Mucosa of rectum (tissue), 2 donors: Measurements from ENCODE around the gene HCFC2.
A peak's percentile ranks its signal among the peaks of the same experiment; 100 is the strongest.

Source experiments
- H3K27ac ChIP-seq, 2 donors: one replicate each; pipeline ENCODE4 v1.7.0; 2013; ENCODE audit warnings: inconsistent platforms in 2 of 2, low read depth in 2 of 2, low read length in 2 of 2
- H3K27me3 ChIP-seq, 2 donors: one replicate each; pipeline ENCODE4 v1.7.0; 2013; ENCODE audit warnings: low read length in 2 of 2; ENCODE audit not compliant: control insufficient read depth in 2 of 2, insufficient read depth in 2 of 2
- H3K36me3 ChIP-seq, 2 donors: one replicate each; pipeline ENCODE4 v1.7.0; 2013; ENCODE audit warnings: low read length in 2 of 2; ENCODE audit not compliant: control insufficient read depth in 2 of 2, insufficient read depth in 2 of 2
- H3K4me1 ChIP-seq, 2 donors: one replicate each; pipeline ENCODE4 v1.7.0; 2013; ENCODE audit warnings: low read length in 2 of 2, mild to moderate bottlenecking in 1 of 2; ENCODE audit not compliant: control insufficient read depth in 2 of 2, insufficient read depth in 2 of 2
- H3K4me3 ChIP-seq, 2 donors: one replicate each; pipeline ENCODE4 v1.7.0; 2013; ENCODE audit warnings: low read length in 2 of 2
- H3K9ac ChIP-seq, 2 donors: one replicate each; pipeline ENCODE4 v1.7.0; 2013; ENCODE audit warnings: low read length in 2 of 2, low read depth in 1 of 2, mild to moderate bottlenecking in 1 of 2
- H3K9me3 ChIP-seq, 2 donors: one replicate each; pipeline ENCODE4 v1.7.0; 2013; ENCODE audit warnings: low read length in 2 of 2; ENCODE audit not compliant: control insufficient read depth in 2 of 2
- donor health status: healthy.
- donor health status: Normal muscosa, but diverticular disease.

Gene HCFC2

GRCh38 chr12:104042580-104042979 lies 21.8 kb upstream of the HCFC2 start:
- H3K27me3 ChIP-seq: no peaks in the 10 kb centered on the region
- no peaks in the 10 kb centered on the region for H3K9me3 ChIP-seq
- H3K36me3 ChIP-seq: no peaks in the 10 kb centered on the region
- no peak overlapping the region for H3K4me3 ChIP-seq
- no peak overlapping the region for H3K9ac ChIP-seq
- H3K4me1 ChIP-seq: peaks cover 0 to 4% of the 10 kb centered on the region in 2 donors
- H3K27ac ChIP-seq: no peak overlapping the region

GRCh38 chr12:104044158-104044557 lies 20.2 kb upstream of the HCFC2 start:
- Histone ChIP-seq H3K9ac (no peak overlapping the region), H3K9me3 (no peaks in the 10 kb centered on the region), H3K27ac (no peak overlapping the region), H3K36me3 (no peaks in the 10 kb centered on the region), H3K4me1 (peaks cover 0 to 4% of the 10 kb centered on the region in 2 donors), H3K27me3 (no peaks in the 10 kb centered on the region), H3K4me3 (no peak overlapping the region)

- H3K4me1 ChIP-seq: peaks cover 0 to 4% of the 10 kb centered on the region in 2 donors
- no peaks in the 10 kb centered on the region for H3K9me3 ChIP-seq
- peaks cover 5 to 10% of the 10 kb centered on the region in 2 donors for H3K27me3 ChIP-seq
- no peak overlapping the region for H3K9ac ChIP-seq
- H3K27ac ChIP-seq: no peak overlapping the region
- no peak overlapping the region for H3K4me3 ChIP-seq
- H3K36me3 ChIP-seq: no peaks in the 10 kb centered on the region
Observed at GRCh38 chr12:104046306-104046705, 18.0 kb upstream of the HCFC2 start.

GRCh38 chr12:104048162-104048561 lies 16.2 kb upstream of the HCFC2 start:
- peaks cover 5 to 10% of the 10 kb centered on the region in 2 donors for H3K27me3 ChIP-seq
- peaks cover 0 to 4% of the 10 kb centered on the region in 2 donors for H3K4me1 ChIP-seq
- H3K9me3 ChIP-seq: no peaks in the 10 kb centered on the region
- H3K36me3 ChIP-seq: no peaks in the 10 kb centered on the region
- H3K9ac ChIP-seq: no peak overlapping the region
- no peak overlapping the region for H3K4me3 ChIP-seq
- no peak overlapping the region for H3K27ac ChIP-seq

- Histone ChIP-seq H3K4me3 (peak overlapping the region in 1 of 2 donors; percentile 66), H3K9ac (no peak overlapping the region), H3K27me3 (peaks cover 5 to 10% of the 10 kb centered on the region in 2 donors), H3K36me3 (no peaks in the 10 kb centered on the region), H3K4me1 (peaks cover 0 to 4% of the 10 kb centered on the region in 2 donors), H3K9me3 (no peaks in the 10 kb centered on the region), H3K27ac (no peak overlapping the region)
Observed at GRCh38 chr12:104048811-104049210, 15.5 kb upstream of the HCFC2 start.

- Histone ChIP-seq H3K9me3 (no peaks in the 10 kb centered on the region), H3K9ac (peak overlapping the region; percentile 17 to 49), H3K4me3 (peak overlapping the region; percentile 59 to 66), H3K36me3 (no peaks in the 10 kb centered on the region), H3K27me3 (peaks cover 5 to 10% of the 10 kb centered on the region in 2 donors), H3K27ac (peak overlapping the region; percentile 26), H3K4me1 (peaks cover 0 to 4% of the 10 kb centered on the region in 2 donors)
Observed at GRCh38 chr12:104049278-104049902, 14.9 kb upstream of the HCFC2 start.

- Histone ChIP-seq H3K27ac (peak within 1 kb of the TSS; percentile 26), H3K36me3 (no peaks in the 10 kb centered on the region), H3K9ac (peak within 1 kb of the TSS; percentile 17 to 49), H3K4me1 (peaks cover 0 to 4% of the 10 kb centered on the region in 2 donors), H3K4me3 (peak within 1 kb of the TSS; percentile 59 to 66), H3K9me3 (no peaks in the 10 kb centered on the region), H3K27me3 (peaks cover 5 to 10% of the 10 kb centered on the region in 2 donors)
Observed at GRCh38 chr12:104049903-104050356, 14.4 kb upstream of the HCFC2 start, which contains the start of gene GLT8D2. TSS of gene GLT8D2 (minus strand) at chr12:104050187. CDS start at chr12:104019648, 30,539 bp downstream.

- peak overlapping the region; percentile 14 to 49 for H3K9ac ChIP-seq
Observed at GRCh38 chr12:104050436-104050835, 13.9 kb upstream of the HCFC2 start.

GRCh38 chr12:104054681-104055346 lies 9.5 kb upstream of the HCFC2 start:
- Histone ChIP-seq H3K36me3 (no peaks in the 10 kb centered on the region), H3K4me1 (peaks cover 0 to 3% of the 10 kb centered on the region in 2 donors), H3K4me3 (no peak overlapping the region), H3K27ac (no peak overlapping the region), H3K9me3 (no peaks in the 10 kb centered on the region), H3K9ac (no peak overlapping the region), H3K27me3 (peaks cover 0 to 6% of the 10 kb centered on the region in 2 donors)

More at GRCh38 chr12:104050436-104050835, 13.9 kb upstream of the HCFC2 start:
- H3K27me3 ChIP-seq: peaks cover 5 to 10% of the 10 kb centered on the region in 2 donors
- peaks cover 0 to under 1% of the 10 kb centered on the region in 2 donors for H3K4me1 ChIP-seq
- peak overlapping the region; percentile 11 to 26 for H3K27ac ChIP-seq
- H3K36me3 ChIP-seq: no peaks in the 10 kb centered on the region
- H3K9me3 ChIP-seq: no peaks in the 10 kb centered on the region
- peak overlapping the region; percentile 59 to 66 for H3K4me3 ChIP-seq

- no peaks in the 10 kb centered on the region for H3K36me3 ChIP-seq
- no peak overlapping the region for H3K9ac ChIP-seq
- no peak overlapping the region for H3K27ac ChIP-seq
Observed at GRCh38 chr12:104055686-104056388, 8.5 kb upstream of the HCFC2 start.

More at GRCh38 chr12:104055686-104056388, 8.5 kb upstream of the HCFC2 start:
- Histone ChIP-seq H3K4me1 (peaks cover 0 to 3% of the 10 kb centered on the region in 2 donors), H3K27me3 (no peaks in the 10 kb centered on the region), H3K4me3 (no peak overlapping the region), H3K9me3 (no peaks in the 10 kb centered on the region)
